CD4-positive, alpha-beta T cell treated with Interleukin-17A for 4 hours (primary cell): ENCODE measurements around the gene EVPL.
"Not testable (repeated sequence)": the region's sequence is repeated elsewhere in the genome, so short reads cannot be mapped to it uniquely, and the experiment has no call there.

Experiments
- DNase-seq: peaks from one replicate; pipeline ENCODE4 v3.0.0-alpha.2; 2020; ENCODE audit warnings: mixed read lengths

Gene EVPL

GRCh38 chr17:76046064-76046463 lies 19.0 kb upstream of the EVPL start:
- DNase-seq = no peak

GRCh38 chr17:76044475-76045007 lies 17.4 kb upstream of the EVPL start:
- not testable (repeated sequence) for DNase-seq

- not testable (repeated sequence) for DNase-seq
These were observed 15.8 kb upstream of the EVPL start for GRCh38 chr17:76042868-76043267.

- DNase-seq = no peak
These were observed 13.3 kb upstream of the EVPL start for GRCh38 chr17:76040376-76040775.

- no peak for DNase-seq
These were observed 12.0 kb upstream of the EVPL start for GRCh38 chr17:76039121-76039520.

- DNase-seq = no peak
These were observed 10.9 kb upstream of the EVPL start for GRCh38 chr17:76038050-76038449.

- no peak for DNase-seq
These were observed 9.6 kb upstream of the EVPL start for GRCh38 chr17:76036497-76037261.

GRCh38 chr17:76034428-76035350 lies 7.6 kb upstream of the EVPL start:
- no peak for DNase-seq

- no peak for DNase-seq
These were observed 6.0 kb upstream of the EVPL start for GRCh38 chr17:76033139-76033538.

- no peak for DNase-seq
These were observed 5.6 kb upstream of the EVPL start for GRCh38 chr17:76032780-76033108.

- DNase-seq = no peak
These were observed 5.1 kb upstream of the EVPL start for GRCh38 chr17:76032073-76032779.

GRCh38 chr17:76026714-76027158 lies 370 bp downstream of the EVPL start:
- DNase-seq = no peak

GRCh38 chr17:76025294-76025693 lies 1.8 kb downstream of the EVPL start:
- DNase-seq = no peak

- no peak for DNase-seq
These were observed 2.8 kb downstream of the EVPL start for GRCh38 chr17:76024353-76024752.

GRCh38 chr17:76023900-76024237 lies 3.2 kb downstream of the EVPL start:
- DNase-seq = no peak

- DNase-seq = no peak
These were observed 3.9 kb downstream of the EVPL start for GRCh38 chr17:76022973-76023899.

GRCh38 chr17:76022285-76022684 lies 4.8 kb downstream of the EVPL start:
- DNase-seq = no peak

- DNase-seq = no peak
These were observed 7.2 kb downstream of the EVPL start for GRCh38 chr17:76019833-76020467.

GRCh38 chr17:76018801-76019200 lies 8.3 kb downstream of the EVPL start:
- DNase-seq = no peak

- DNase-seq = no peak
These were observed 8.8 kb downstream of the EVPL start for GRCh38 chr17:76018340-76018680.

GRCh38 chr17:76017481-76018339 lies 9.4 kb downstream of the EVPL start:
- no peak for DNase-seq
